NCI-H748 treated with DMSO at 0.1 percent for 48 hours (cell line): ENCODE results near the gene EPN1.
A peak's percentile ranks its signal among the peaks of the same experiment; 100 is the strongest.

ENCODE experiments used
- DNase-seq: peaks from one replicate; lab custom pipeline; 2025; lab: John Stamatoyannopoulos, UW

The EPN1 gene

DNA sequence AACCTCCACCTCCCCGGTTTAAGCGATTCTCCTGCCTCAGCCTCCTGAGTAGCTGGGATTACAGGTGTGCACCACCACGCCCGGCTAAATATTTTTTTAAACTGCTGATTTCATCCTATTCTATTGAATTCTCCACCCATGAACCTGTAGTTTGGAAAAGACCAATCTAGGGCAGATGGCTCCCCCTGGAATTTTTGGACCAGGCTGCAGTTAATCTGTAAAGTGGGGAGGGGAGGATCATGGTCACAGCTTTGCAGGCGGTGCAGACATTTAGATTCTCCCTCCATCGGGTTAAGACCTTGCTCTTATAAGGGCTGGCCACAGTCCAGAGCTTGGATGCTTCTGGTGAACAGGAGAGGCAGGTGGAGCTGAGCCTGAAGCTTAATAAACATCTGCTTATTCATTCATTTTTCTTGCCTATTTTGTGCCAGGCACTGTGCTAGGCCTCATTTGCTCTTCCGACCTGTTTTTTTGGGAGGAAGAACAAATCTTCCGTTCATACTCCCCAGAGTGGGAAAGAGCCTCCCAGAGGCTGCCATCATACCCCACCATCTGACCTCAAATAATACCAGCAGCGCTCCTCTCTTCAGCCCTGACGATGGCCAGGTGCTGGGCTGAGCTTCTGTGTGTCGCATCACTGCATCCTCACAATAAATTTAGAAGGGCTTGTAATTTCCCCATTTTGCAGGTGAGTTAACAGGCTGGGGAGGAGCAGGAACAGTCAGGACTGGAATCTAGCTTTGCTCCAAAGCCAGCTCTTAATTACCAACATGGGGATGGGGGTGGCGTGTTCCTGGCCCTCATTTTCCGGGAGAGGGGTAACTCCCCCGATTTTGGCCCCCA, 27.9 kb upstream of the EPN1 start:
- no peak for DNase-seq

DNA sequence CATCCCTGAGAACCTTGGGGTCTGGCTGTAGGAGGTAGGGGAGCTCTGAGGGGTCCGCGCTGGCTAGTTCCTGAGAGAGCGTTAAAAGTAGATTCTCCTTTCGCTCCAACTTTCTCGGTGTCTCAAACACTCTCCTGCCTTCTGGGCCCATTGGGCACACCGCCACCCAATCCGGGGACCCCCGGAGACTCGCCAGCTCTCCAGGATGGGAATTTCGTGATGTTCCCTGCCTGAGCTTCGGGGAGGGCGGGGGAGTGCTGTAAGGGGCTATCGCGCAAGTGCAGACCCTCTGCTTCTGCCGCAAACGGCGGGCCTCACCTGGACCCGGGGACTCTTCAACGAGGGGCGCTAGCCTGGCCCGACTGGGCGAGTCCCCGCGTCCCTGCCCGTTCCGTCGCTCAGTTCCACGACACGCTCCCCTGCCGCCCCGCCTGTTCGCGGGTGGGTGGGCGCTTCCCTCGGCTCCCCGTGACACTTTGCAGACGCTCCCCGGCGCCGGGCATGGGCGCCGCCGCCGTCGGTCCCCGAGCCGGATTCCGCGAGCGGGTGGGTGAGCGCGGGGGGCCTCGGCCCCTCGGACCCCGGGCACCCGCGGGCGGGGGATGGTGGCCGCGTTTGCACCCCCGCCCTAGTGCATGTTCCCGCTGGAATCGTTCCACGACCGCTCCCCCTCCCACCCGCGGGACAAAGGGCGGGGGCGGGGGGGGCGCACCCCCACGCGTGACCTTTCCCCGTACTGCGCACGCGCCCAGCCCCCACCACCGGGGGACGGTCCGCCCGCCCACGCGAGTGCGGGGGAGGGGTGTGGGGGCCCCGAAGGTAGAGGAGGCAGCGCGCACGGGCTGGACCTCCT, 27.1 kb upstream of the EPN1 start, which contains the start of gene CCDC106:
Gene CCDC106 (plus strand): TSS at position 481 of the 853 bp plus-strand sequence. CDS start 835 bp downstream, outside the sequence.
- peak; percentile 33 for DNase-seq

DNA sequence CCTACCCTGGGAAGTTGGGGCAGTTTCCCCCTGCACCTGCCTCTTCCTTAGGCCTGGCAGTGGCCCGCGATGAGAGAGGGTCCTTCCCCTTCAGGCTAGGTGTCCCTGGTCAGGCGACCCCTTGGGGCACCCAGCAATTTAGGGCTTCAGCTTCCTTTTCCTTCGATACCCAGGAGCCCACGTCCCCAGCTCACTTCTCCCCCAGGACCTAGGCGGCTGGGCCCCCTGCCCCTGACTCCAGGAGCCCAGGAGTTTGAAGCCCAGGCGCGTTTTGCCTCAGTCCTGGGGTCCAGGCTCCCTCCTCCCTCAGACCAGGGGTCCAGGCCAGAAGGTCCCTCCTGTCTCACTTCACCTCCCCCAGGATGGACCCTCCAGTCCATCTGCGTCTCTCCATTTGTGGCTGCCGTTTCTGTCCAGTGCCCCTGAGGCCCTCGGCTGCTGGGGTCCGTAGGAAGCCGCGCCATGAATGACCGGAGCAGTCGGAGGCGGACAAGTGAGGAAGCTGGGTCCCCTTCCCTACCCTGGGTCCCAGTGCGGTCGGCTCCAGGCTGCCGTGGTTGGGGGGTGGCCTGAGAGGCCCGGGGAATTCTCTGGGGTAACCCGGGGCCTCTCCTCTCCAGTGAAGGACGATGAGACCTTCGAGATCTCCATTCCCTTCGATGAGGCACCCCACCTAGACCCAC, 26.3 kb upstream of the EPN1 start:
- no peak for DNase-seq

GRCh38 chr19:55649268-55650125, 25.5 kb upstream of the EPN1 start:
- DNase-seq = no peak

- DNase-seq = no peak
Measured at GRCh38 chr19:55650126-55650557, 24.9 kb upstream of the EPN1 start.

GRCh38 chr19:55650602-55651230, 24.3 kb upstream of the EPN1 start:
- no peak for DNase-seq

DNA sequence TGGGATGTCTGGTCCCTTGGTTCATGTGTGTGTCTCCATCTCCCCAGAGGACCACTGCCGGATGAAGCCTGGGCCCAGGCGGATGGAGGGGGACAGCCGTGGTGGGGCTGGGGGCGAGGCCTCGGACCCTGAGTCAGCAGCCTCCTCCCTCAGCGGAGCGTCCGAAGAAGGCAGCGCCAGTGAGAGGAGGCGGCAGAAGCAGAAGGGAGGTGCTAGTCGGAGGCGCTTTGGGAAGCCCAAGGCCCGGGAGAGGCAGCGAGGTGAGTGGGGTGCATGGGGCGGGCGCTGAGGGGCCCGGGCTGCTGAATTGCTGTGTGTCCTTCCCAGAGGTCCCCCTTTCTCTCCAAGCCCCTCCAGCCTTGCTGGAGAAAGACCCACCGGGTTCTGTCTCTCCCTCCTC, 23.8 kb upstream of the EPN1 start:
- DNase-seq = no peak

- no peak for DNase-seq
Measured at GRCh38 chr19:55652311-55653128, 22.5 kb upstream of the EPN1 start.

- DNase-seq = peak; percentile 99
Measured at GRCh38 chr19:55653651-55654322, 21.2 kb upstream of the EPN1 start.

DNA sequence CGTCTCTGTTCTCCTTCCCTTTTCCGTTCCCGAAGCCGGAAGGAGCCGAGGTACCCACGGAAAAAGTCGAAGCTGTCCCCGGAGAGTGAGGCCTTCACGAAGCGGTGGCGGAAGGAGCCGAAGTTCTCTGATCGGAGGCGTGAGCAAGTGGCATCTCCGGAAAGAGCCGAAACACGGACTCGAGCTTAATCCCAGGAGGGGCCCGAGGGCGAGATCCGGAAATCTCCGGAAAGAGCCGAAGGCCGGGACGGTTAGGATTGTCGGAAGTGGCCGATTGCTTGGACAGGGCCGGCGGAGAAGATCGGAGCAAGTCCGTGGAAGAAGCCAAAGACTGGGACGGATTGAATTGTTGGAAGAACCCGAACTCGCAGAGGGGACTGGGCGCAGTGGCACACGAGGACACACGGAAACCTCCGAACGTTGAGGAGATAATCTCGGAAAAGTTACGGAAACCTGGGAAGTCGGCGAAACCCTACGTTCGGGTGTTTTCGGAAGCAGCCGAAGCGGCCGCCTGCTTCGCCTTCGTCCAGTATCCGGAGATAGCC, 20.6 kb upstream of the EPN1 start:
- peak; percentile 98 for DNase-seq

DNA sequence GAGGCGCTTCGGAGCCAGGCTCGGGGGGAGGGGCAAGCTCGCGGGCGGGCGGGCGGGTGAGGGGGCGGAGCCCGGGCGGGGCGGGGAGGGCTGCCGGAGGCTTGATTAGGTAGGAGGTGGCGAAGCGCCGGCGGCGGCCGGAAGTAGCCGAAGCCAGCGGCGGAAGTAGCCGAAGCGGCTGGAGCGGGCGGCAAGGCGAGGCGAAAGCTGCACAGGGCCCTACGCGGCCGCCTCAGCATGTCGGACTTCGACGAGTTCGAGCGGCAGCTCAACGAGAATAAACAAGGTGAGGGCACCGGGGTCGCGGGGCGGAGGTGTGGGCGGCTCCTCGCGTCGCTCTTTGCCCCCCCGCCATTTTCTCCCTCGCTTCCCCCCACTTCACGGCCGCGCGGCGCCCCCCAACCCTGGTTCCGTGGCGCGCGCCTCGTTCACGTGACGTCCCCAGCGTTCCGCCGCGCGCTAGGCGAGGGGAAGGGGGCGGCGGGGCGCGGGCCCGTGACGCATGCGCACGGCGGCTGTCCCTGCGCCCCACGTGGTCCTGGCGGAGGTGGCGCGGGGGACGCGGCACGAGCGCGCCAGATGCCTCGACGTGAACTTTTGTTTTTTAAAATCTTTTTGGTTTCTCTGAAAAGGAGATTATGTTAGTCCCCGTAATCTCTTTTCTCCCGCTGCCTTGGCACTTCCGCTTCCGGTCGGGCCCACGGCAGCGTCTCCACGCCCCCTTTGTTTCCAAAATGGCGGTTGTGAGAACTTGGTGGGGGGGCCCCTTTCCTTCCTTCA, 20.0 kb upstream of the EPN1 start, which contains the start of gene U2AF2:
Gene U2AF2 (plus strand): TSS at position 168 of the 780 bp plus-strand sequence. CDS start 70 bp downstream, at position 238.
- DNase-seq = peak; percentile 62

- no peak for DNase-seq
Measured at GRCh38 chr19:55655648-55656040, 19.4 kb upstream of the EPN1 start.

GRCh38 chr19:55656552-55656951, 18.5 kb upstream of the EPN1 start:
- no peak for DNase-seq

- no peak for DNase-seq
Measured at GRCh38 chr19:55656988-55657747, 17.9 kb upstream of the EPN1 start.

- no peak for DNase-seq
Measured at GRCh38 chr19:55658846-55659459, 16.1 kb upstream of the EPN1 start.

DNA sequence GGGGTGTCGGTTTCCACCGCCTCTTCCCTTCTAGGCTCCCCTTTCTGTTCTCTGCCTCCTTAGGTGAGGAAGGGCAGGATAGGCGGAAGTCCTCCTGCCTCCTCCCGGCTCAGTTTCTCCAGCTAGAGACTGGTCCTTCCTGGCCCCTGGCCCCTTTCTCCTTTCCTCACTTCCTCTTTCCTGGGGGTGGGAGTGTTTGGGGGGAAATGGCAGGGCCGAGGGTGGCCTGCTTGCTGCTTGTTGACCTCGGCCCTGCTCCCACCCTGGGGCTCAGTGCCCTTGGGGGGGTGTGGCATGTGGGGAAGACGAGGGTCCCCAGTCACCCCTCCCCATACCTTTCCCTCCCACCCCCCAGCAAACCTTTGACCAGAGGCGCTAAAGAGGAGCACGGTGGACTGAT, 15.2 kb upstream of the EPN1 start:
- DNase-seq = no peak

DNA sequence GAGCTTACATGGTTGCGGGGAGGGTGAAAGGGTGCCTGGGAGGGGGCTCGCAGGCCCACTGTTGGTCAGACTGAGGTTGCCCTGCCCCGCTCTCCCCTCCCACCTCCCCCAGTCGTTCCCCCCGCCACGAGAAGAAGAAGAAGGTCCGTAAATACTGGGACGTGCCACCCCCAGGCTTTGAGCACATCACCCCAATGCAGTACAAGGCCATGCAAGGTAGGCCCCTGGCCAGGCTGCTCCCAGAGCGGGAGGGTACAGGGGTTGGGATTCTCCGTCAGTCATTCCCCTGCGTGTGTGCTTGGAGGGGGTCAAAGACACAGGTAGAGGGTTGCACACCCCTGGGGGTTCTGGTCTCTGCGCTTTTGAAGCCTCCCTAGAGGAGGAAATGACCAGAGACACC, 14.6 kb upstream of the EPN1 start:
- DNase-seq = no peak
